MM.1S (cell line): Measurements from ENCODE around the gene RAB12.

Experiments used
- DNase-seq: peaks from one replicate; pipeline ENCODE4 v3.0.0-alpha.2; 2015
- H2AFZ ChIP-seq: fragments of 300-600 bp; sonication (generic); 2 replicates; pipeline ENCODE4 v1.6.0; 2016; ENCODE audit warnings: antibody characterized with exemption, low read length
- H3F3A ChIP-seq: fragments of 300-600 bp; sonication (generic); 2 replicates; pipeline ENCODE4 v1.6.1; 2016; ENCODE audit warnings: mild to moderate bottlenecking, antibody characterized with exemption, low read length, moderate library complexity, mixed read lengths; ENCODE audit not compliant: insufficient read depth
- H3K27ac ChIP-seq: fragments of 300-600 bp; sonication (generic); 2 replicates; pipeline ENCODE4 v1.5.1; 2016; ENCODE audit warnings: mild to moderate bottlenecking, low read length
- H3K27me3 ChIP-seq: fragments of 300-600 bp; sonication (generic); replicated peaks from 2 replicates; pipeline ENCODE4 v1.6.0; 2016; ENCODE audit warnings: low read length; ENCODE audit not compliant: insufficient read depth
- H3K36me3 ChIP-seq: fragments of 300-600 bp; sonication (generic); replicated peaks from 2 replicates; pipeline ENCODE4 v1.6.1; 2016; ENCODE audit warnings: mild to moderate bottlenecking, low read length, mixed read lengths; ENCODE audit not compliant: insufficient read depth
- H3K4me1 ChIP-seq: fragments of 300-600 bp; sonication (generic); 2 replicates; pipeline ENCODE4 v1.6.1; 2016; ENCODE audit warnings: low read length, mixed read lengths
- H3K4me2 ChIP-seq: fragments of 300-600 bp; sonication (generic); 2 replicates; pipeline ENCODE4 v1.6.0; 2016; ENCODE audit warnings: low read depth, low read length
- H3K4me3 ChIP-seq: fragments of 300-600 bp; sonication (generic); 2 replicates; pipeline ENCODE4 v1.5.1; 2016; ENCODE audit warnings: low read length, mixed read lengths
- H3K79me2 ChIP-seq: fragments of 300-600 bp; sonication (generic); 2 replicates; pipeline ENCODE4 v1.6.1; 2016; ENCODE audit warnings: mixed run types, low read length, mixed read lengths
- H3K9ac ChIP-seq: fragments of 300-600 bp; sonication (generic); 2 replicates; pipeline ENCODE4 v1.6.1; 2016; ENCODE audit warnings: low read length, mixed read lengths
- H3K9me2 ChIP-seq: fragments of 300-600 bp; sonication (generic); replicated peaks from 2 replicates; pipeline ENCODE4 v1.6.1; 2016; ENCODE audit warnings: mild to moderate bottlenecking, low read length, mixed read lengths; ENCODE audit not compliant: insufficient read depth
- H3K9me3 ChIP-seq: fragments of 300-600 bp; sonication (generic); replicated peaks from 2 replicates; pipeline ENCODE4 v1.6.1; 2016; ENCODE audit warnings: mild to moderate bottlenecking, low read length, mixed read lengths; ENCODE audit not compliant: insufficient read depth
- H4K20me1 ChIP-seq: fragments of 300-600 bp; sonication (generic); 2 replicates; pipeline ENCODE4 v1.6.1; 2016; ENCODE audit warnings: mild to moderate bottlenecking, low read length, moderate library complexity, mixed read lengths; ENCODE audit not compliant: insufficient read depth
- CTCF ChIP-seq: fragments of 300-600 bp; sonication (generic); IDR thresholded peaks from 2 replicates; pipeline ENCODE4 v1.5.1; 2016; ENCODE audit warnings: antibody characterized with exemption, low read length, mixed read lengths
- EZH2 ChIP-seq: fragments of 300-600 bp; sonication (generic); optimal IDR thresholded peaks from 2 replicates; pipeline ENCODE3; 2017; ENCODE audit warnings: low read depth, mild to moderate bottlenecking, antibody characterized with exemption, low read length, mixed read lengths
- EZH2phosphoT487 ChIP-seq: fragments of 300-600 bp; sonication (generic); IDR thresholded peaks from 2 replicates; pipeline ENCODE4 v1.6.1; 2018; ENCODE audit warnings: antibody characterized with exemption, low read length

Gene RAB12

DNA sequence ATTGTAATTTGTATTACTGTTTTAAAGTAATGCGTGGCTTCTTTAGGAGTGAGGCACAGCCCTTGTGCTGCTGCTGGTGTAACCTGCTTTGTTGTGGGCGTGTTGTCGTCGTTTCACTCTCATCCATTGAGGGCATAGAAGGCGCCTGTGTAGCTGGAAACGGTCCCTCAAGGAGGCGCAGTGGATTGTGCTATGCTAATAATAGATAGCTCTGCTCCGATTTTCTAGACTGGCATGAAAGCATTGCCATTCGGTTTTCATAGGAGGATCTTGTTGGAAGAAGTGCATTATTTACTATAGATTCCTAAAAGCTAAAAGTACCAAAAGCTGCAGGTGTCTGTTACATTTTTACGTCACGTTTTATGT, 17.9 kb downstream of the RAB12 start:
- H3K9me3 ChIP-seq, result no peaks in the 10 kb centered on the region
- H3K27me3 ChIP-seq, result no peaks in the 10 kb centered on the region
- peaks cover 85% of the 10 kb centered on the region for H3K79me2 ChIP-seq
- H3F3A ChIP-seq, result peaks cover 5% of the 10 kb centered on the region; the same call in 1 of the 2 replicates
- H3K36me3 ChIP-seq, result peaks cover 4% of the 10 kb centered on the region
- no peak for DNase-seq
- H3K4me2 ChIP-seq, result no peak overlapping the region
- H4K20me1 ChIP-seq, result no peaks in the 10 kb centered on the region
- no peak overlapping the region for H3K9ac ChIP-seq
- peaks cover 11% of the 10 kb centered on the region for H3K4me1 ChIP-seq
- no peaks in the 10 kb centered on the region for H3K9me2 ChIP-seq
- no peak overlapping the region for H2AFZ ChIP-seq
- H3K4me3 ChIP-seq, result no peak overlapping the region
- TF ChIP-seq CTCF (no peak), EZH2 (no peak), EZH2phosphoT487 (no peak)
- no peak overlapping the region for H3K27ac ChIP-seq

- H3K79me2 ChIP-seq, result peaks cover 83% of the 10 kb centered on the region
- H3K27ac ChIP-seq, result no peak overlapping the region
Measured at GRCh38 chr18:8627540-8627939, 18.3 kb downstream of the RAB12 start.

DNA sequence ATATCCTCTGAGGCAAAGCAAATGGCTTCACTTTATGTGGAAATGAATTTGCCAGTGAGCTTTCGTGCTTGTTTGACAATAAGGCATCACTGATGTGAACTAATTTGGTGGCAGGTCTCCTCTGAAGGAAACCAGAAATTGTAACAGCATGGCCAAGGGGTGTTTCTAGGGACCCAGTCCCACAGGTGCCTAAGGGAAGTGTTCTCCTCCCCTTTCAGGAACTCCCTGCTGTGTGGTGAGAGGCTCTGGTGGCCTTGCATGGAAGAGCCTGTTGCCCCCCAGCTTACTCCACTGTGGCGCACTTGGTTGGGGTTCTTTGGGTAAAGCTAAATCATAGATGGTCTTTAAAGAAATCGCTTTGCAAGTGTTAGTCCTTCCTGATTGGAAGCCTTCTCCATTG, 20.4 kb downstream of the RAB12 start:
- no peak overlapping the region for H3K27ac ChIP-seq
- peaks cover 19% of the 10 kb centered on the region for H3K36me3 ChIP-seq
- no peak for DNase-seq
- no peaks in the 10 kb centered on the region for H3K9me2 ChIP-seq
- H3F3A ChIP-seq, result no peaks in the 10 kb centered on the region
- H3K4me2 ChIP-seq, result no peak overlapping the region
- H3K27me3 ChIP-seq, result no peaks in the 10 kb centered on the region
- H3K9me3 ChIP-seq, result no peaks in the 10 kb centered on the region
- no peaks in the 10 kb centered on the region for H3K4me1 ChIP-seq
- H3K79me2 ChIP-seq, result peaks cover 72% of the 10 kb centered on the region
- H3K9ac ChIP-seq, result no peak overlapping the region
- no peak overlapping the region for H2AFZ ChIP-seq
- H3K4me3 ChIP-seq, result no peak overlapping the region
- no peaks in the 10 kb centered on the region for H4K20me1 ChIP-seq
- TF ChIP-seq EZH2, result no peak
- no peak for TF ChIP-seq EZH2phosphoT487
- no peak for TF ChIP-seq CTCF

More at GRCh38 chr18:8627540-8627939, 18.3 kb downstream of the RAB12 start:
- Histone ChIP-seq H4K20me1 (no peaks in the 10 kb centered on the region), H2AFZ (no peak overlapping the region), H3K4me2 (no peak overlapping the region), H3K4me3 (no peak overlapping the region), H3K4me1 (peaks cover 11% of the 10 kb centered on the region), H3K9me2 (no peaks in the 10 kb centered on the region), H3F3A (peaks cover 5% of the 10 kb centered on the region; the same call in 1 of the 2 replicates), H3K9me3 (no peaks in the 10 kb centered on the region), H3K27me3 (no peaks in the 10 kb centered on the region), H3K9ac (no peak overlapping the region), H3K36me3 (peaks cover 4% of the 10 kb centered on the region)
- no peak for DNase-seq
- TF ChIP-seq CTCF, result no peak
- TF ChIP-seq EZH2, result no peak
- TF ChIP-seq EZH2phosphoT487, result no peak
